Gastrocnemius medialis (tissue), 4 donors: Measurements from ENCODE around the gene NEDD4L. TPM values are rescaled to one million over a fixed set of nuclear protein-coding genes. Genes with fewer than 3 reads are reported as not detected.

Experiments
- ATAC-seq, 2 donors: fragments of 150-250 bp; one replicate each; pipeline ENCODE4 v1.9.1; 2016
- DNase-seq, 2 donors: peaks; one replicate each; pipeline ENCODE4 v3.0.0-alpha.2; 2019
- H3K27ac ChIP-seq, 4 donors: fragments of 200-600 bp; sonication (generic); 1 replicate in 1 of 4; 2 replicates in 3 of 4; pipeline ENCODE4 v1.5.1; 2016 to 2018; ENCODE audit warnings: mild to moderate bottlenecking in 2 of 4, moderate library complexity in 1 of 4
- H3K27me3 ChIP-seq, 3 donors: fragments of 200-600 bp; sonication (generic) in 2 of 3; 1 replicate in 1 of 3; 2 replicates in 2 of 3; pipeline versions ENCODE4 v1.5.1 to v1.6.0; 2016 to 2019; ENCODE audit warnings: mild to moderate bottlenecking in 1 of 3, moderate library complexity in 1 of 3
- H3K36me3 ChIP-seq, 2 donors: fragments of 200-600 bp; sonication (generic) in 1 of 2; one replicate each; pipeline ENCODE4 v1.5.1; 2017 to 2018
- H3K4me1 ChIP-seq, 2 donors: fragments of 200-600 bp; sonication (generic) in 1 of 2; one replicate each; pipeline ENCODE4 v1.5.1; 2016 to 2017; ENCODE audit warnings: mild to moderate bottlenecking in 2 of 2
- H3K4me3 ChIP-seq, 4 donors: fragments of 200-600 bp; sonication (generic) in 3 of 4; 1 replicate in 1 of 4; 2 replicates in 3 of 4; pipeline ENCODE4 v1.5.1; 2016 to 2019; ENCODE audit warnings: mild to moderate bottlenecking in 2 of 4
- H3K9me3 ChIP-seq, 3 donors: fragments of 200-600 bp; sonication (generic) in 2 of 3; 1 replicate in 1 of 3; 2 replicates in 2 of 3; pipeline ENCODE4 v1.5.1; 2016 to 2019
- POLR2A ChIP-seq, 2 donors: fragments of 450-650 bp; IDR thresholded peaks; one replicate each; pipeline ENCODE4 v1.6.1; 2017; ENCODE audit warnings: antibody characterized with exemption in 2 of 2, mild to moderate bottlenecking in 2 of 2, moderate library complexity in 2 of 2
- in situ Hi-C, 4 donors: fragments of 200-750 bp; cut with MboI; loops; one replicate each; pipeline versions ENCODE4 v1.15.0 to v1.8.0; 2017; ENCODE audit warnings: low sequenced_read_pairs in 4 of 4
- intact Hi-C: fragments of 100-400 bp; cut with DNase I; formaldehyde crosslinking; loops from one replicate; pipeline ENCODE4 v1.15.1; 2023; ENCODE audit warnings: low total_unique reads
- total RNA-seq, 4 donors: library from RNA; depleted of rRNA; stranded (reverse); fragments of >200 nt; gene quantifications; one replicate each; pipeline versions ENCODE4 v1.1.0 to v1.2.3, GENCODE V29; 2016
- TF ChIP-seq, protein P1 (sequence below), 5 experiments: fragments of 450-650 bp in 3 of 5; fragments of 200-600 bp in 2 of 5; sonication (generic) in 2 of 5; IDR thresholded peaks in 4 of 5; conservative IDR thresholded peaks in 1 of 5; 1 replicate in 4 of 5; 2 replicates in 1 of 5; pipeline ENCODE4 v1.5.1; 2016 to 2019; ENCODE audit warnings: antibody characterized with exemption in 5 of 5, mild to moderate bottlenecking in 3 of 5, moderate library complexity in 3 of 5

NEDD4L gene
- total RNA-seq, 4 donors from 2014 or later, result 27.4 to 81.5 (median 51.5) TPM

DNA sequence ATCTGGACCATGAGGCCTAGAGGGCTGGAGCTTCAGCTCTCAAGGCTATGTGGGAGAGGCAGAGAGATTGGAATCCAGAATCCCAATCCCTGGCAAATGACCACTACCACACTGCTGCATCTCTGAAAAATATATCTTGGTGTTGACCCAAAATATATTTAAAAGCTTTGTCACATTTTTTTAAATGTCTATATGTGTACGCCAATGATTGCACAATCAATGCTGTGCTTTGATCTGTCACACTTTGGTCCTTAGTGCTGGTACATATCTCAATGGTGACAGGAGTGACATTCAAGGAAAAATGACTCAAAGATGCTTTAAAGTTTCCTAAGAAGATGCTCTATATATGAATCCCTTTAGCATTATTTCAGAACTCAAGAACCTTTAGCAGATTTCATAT, 31.7 kb upstream of the NEDD4L start:
- in situ Hi-C loops (no loop called here), intact Hi-C loops (loop anchor here (5.0 kb wide), 1 partner anchor 40 kb away; no protein-coding TSS in a partner anchor)
- H3K9me3 ChIP-seq, result no peaks in the 10 kb centered on the region
- H3K4me3 ChIP-seq, result no peak overlapping the region
- ATAC-seq, result no peak
- H3K27me3 ChIP-seq, result no peaks in the 10 kb centered on the region
- no peak for DNase-seq
- no peak for TF ChIP-seq POLR2A (IDR thresholded peaks at IDR 0.05)
- TF ChIP-seq, protein P1, sequence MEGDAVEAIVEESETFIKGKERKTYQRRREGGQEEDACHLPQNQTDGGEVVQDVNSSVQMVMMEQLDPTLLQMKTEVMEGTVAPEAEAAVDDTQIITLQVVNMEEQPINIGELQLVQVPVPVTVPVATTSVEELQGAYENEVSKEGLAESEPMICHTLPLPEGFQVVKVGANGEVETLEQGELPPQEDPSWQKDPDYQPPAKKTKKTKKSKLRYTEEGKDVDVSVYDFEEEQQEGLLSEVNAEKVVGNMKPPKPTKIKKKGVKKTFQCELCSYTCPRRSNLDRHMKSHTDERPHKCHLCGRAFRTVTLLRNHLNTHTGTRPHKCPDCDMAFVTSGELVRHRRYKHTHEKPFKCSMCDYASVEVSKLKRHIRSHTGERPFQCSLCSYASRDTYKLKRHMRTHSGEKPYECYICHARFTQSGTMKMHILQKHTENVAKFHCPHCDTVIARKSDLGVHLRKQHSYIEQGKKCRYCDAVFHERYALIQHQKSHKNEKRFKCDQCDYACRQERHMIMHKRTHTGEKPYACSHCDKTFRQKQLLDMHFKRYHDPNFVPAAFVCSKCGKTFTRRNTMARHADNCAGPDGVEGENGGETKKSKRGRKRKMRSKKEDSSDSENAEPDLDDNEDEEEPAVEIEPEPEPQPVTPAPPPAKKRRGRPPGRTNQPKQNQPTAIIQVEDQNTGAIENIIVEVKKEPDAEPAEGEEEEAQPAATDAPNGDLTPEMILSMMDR (IDR thresholded peaks at IDR 0.05 in 4 of 5, conservative IDR thresholded peaks at IDR 0.05 in 1 of 5), result no peak
- H3K36me3 ChIP-seq, result no peaks in the 10 kb centered on the region
- H3K27ac ChIP-seq, result no peak overlapping the region
- no peaks in the 10 kb centered on the region for H3K4me1 ChIP-seq

- in situ Hi-C loops (no loop called here), intact Hi-C loops (loop anchor here (5.0 kb wide), 1 partner anchor 41 kb away; no protein-coding TSS in a partner anchor)
- DNase-seq (no peak), ATAC-seq (no peak)
- Histone ChIP-seq H3K27me3 (no peaks in the 10 kb centered on the region), H3K4me3 (no peak overlapping the region), H3K4me1 (no peaks in the 10 kb centered on the region), H3K9me3 (no peaks in the 10 kb centered on the region), H3K36me3 (no peaks in the 10 kb centered on the region), H3K27ac (no peak overlapping the region)
- TF ChIP-seq, protein P1 (IDR thresholded peaks at IDR 0.05 in 4 of 5, conservative IDR thresholded peaks at IDR 0.05 in 1 of 5), result no peak
These were observed 30.5 kb upstream of the NEDD4L start for GRCh38 chr18:58013241-58014211.

- no peaks in the 10 kb centered on the region for H3K27me3 ChIP-seq
- no peak for ATAC-seq
- TF ChIP-seq POLR2A (IDR thresholded peaks at IDR 0.05), result no peak
- TF ChIP-seq, protein P1 (IDR thresholded peaks at IDR 0.05 in 4 of 5, conservative IDR thresholded peaks at IDR 0.05 in 1 of 5), result no peak
- no peak overlapping the region for H3K4me3 ChIP-seq
- no peaks in the 10 kb centered on the region for H3K4me1 ChIP-seq
- H3K9me3 ChIP-seq, result no peaks in the 10 kb centered on the region
- in situ Hi-C loops (no loop called here), intact Hi-C loops (no loop called here)
- DNase-seq, result no peak
- no peak overlapping the region for H3K27ac ChIP-seq
- no peaks in the 10 kb centered on the region for H3K36me3 ChIP-seq
These were observed 28.8 kb upstream of the NEDD4L start for GRCh38 chr18:58015065-58015780.

GRCh38 chr18:58017267-58017666, 26.8 kb upstream of the NEDD4L start:
- ATAC-seq, result no peak
- no peak for DNase-seq
- Histone ChIP-seq H3K4me3 (no peak overlapping the region), H3K4me1 (no peaks in the 10 kb centered on the region), H3K9me3 (no peaks in the 10 kb centered on the region), H3K27me3 (no peaks in the 10 kb centered on the region), H3K27ac (no peak overlapping the region), H3K36me3 (no peaks in the 10 kb centered on the region)
- intact Hi-C loops, result no loop called here
- in situ Hi-C loops, result no loop called here
- TF ChIP-seq, protein P1 (IDR thresholded peaks at IDR 0.05 in 4 of 5, conservative IDR thresholded peaks at IDR 0.05 in 1 of 5), result no peak
- TF ChIP-seq POLR2A (IDR thresholded peaks at IDR 0.05), result no peak
